GM18526 (cell line): Measurements from ENCODE around the gene EML2.

ENCODE experiments used
- POLR2A ChIP-seq: IDR thresholded peaks from 3 replicates; pipeline ENCODE4 v1.6.1; 2011; ENCODE audit not compliant: insufficient read length; ENCODE audit errors: extremely low read depth

EML2 gene

DNA sequence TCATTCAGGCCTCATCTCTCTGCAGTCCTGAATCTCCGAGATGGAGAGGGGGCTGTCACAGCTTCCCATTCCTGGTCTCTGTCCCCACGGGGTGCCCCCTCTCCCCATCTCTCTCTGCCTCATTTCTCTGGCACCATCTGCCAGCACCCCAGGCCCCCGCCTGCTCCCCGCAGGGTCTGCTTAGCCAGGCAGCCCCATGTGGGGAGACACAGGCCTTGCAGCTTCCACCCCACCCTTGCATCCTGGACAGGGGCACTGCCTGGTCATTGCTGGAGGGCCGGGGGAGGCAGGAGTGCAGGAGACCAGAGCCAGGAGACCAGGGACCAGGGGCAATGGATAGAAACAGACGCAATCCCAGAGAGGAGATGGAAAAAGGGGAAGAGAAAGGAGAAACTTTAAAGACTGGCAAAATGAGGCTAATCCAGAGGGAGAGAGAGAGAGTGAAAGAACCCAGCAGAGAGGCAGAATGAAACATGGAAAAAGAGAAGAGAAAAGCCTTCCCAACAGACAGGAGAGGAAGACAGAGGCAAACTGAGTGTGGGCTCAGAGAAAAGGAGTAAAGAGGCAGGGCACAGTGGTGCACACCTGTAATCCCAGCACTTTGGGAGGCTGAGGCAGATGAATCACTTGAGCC, 20.0 kb upstream of the EML2 start:
- TF ChIP-seq POLR2A, result no peak

DNA sequence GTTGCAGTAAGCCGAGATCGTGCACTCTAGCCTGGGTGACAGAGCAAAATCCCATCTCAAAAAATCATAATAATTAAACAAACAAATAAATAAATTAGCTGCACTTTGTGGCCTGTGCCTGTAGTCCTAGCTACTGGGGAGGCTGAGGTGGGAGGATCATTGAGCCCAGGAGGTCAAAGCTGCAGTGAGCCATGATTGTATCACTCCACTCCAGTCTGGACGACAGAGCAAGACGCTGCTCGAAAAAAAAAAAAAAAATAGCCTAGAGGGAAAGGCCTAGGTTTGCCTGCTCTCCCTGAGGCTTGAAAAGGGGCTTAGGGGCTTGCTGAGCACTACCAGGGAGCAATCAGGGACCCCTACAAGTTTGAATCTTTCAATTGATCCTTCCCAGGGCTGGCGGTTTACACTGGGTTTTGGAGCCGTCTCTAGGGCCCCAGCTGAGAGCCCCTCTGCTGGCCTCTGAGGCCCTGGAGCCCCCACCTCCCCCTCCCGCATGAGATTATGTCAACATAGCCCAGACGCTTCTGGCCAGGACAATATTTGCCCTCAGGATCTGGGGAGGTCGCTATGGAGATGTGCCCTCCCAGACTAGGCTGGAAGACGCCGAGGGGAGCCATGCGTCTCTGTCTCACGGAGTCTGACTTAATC, 18.4 kb upstream of the EML2 start:
- no peak for TF ChIP-seq POLR2A

DNA sequence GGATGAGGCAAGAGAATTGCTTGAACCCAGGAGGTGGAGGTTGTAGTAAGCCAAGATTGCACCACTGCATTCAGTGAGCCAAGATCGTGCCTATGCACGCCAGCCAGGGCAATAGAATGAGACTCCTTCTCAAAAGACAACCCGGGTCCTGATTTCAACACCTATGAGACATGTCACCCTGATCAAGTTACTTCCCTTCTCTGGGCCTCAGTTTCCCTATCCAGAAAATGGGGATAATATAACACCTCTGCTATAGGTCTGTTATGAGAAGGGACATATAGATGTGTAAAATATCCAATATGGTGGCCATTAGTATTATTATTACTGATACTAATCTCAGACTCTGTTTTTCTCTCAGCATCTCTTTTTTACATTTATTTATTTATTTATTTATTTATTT, 15.9 kb upstream of the EML2 start:
- no peak for TF ChIP-seq POLR2A

DNA sequence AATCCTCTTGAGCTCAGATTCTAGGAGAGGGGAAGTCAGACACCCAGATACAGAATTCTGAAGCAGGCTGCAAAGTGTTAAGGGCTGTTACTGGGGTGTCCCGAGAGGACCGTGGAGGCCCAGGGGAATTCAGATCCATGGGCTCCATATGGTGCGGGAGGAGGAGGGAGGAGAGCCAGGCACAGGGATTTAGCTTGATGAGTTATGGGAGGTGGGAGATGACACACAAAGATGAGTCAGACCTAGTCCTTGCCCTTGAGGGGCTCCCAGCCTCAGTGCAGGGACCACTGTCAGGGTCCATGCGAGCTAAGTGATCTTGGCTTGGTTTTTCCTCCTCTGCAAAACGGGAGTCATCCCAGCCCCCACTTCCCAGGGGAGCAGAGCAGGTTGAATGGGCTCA, 14.4 kb upstream of the EML2 start:
- no peak for TF ChIP-seq POLR2A

DNA sequence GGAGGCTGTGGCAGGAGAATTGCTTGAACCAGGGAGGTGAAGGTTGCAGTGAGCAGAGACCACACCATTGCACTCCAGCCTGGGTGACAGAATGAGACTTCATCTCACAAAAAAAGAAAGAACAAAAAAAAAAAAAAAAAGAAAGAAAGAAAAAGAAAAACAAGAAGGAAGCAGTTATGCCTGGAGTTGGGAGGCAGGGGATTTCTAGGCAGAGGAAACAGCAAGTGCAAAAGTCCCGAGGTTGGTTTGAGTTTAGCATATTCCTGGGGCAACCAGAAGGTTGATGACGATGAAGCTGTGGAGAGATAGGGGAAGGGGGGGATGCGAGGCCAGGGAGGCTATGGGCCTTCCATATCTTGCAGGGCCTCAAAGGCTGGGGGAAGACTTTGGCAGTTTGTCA, 11.5 kb upstream of the EML2 start:
- no peak for TF ChIP-seq POLR2A

DNA sequence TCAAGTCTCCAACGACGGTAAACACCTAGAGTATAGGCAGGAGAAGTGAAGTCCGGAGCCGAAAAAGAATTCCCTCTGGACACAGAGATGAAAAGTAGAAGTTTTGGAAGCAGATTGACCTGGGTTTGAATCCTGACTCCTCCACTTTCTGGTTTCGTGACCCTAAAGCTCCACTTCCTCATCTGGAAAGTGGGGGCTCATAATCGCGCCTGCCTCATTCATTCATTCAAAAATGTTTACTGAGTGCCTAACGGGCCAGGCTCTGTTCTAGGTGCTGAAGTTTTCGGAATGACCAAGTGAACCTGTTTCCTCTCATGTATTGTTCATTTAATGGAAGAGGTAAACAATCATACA, 7.1 kb upstream of the EML2 start:
- no peak for TF ChIP-seq POLR2A

DNA sequence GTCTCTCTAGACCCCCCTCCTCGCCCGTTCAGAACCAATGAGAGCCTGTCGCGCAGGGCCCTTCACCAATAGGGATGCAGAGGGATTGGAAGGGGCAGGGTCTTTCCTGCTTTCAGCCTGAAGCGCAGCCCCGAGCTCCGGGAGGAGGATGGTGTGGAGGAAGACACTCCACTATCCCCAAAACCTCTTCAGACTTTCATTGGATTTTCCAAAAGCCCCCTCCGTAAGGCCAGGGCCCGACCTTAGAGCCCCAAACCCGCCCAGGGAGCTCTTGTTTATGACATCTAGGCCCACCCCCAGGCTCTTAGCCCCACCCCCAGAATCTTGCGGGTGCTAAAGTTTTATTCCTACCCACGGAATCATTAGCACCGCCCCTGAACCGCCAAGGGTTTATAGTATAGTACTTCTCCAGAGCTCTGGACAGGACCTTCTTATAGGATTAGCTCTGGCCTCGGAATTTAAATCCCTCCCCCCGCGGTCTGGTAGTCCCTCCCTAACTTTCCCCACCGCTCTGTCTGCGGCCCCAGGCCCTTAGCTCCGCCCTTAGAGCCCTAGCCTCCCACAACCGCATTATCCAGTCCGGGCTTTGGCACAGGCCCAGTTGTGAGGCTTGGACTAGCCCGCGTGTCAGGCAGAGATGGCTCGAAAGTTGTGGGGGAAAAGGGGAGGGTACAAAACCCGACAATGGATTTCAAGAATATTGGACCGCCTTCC, 6.6 kb upstream of the EML2 start:
- no peak for TF ChIP-seq POLR2A

DNA sequence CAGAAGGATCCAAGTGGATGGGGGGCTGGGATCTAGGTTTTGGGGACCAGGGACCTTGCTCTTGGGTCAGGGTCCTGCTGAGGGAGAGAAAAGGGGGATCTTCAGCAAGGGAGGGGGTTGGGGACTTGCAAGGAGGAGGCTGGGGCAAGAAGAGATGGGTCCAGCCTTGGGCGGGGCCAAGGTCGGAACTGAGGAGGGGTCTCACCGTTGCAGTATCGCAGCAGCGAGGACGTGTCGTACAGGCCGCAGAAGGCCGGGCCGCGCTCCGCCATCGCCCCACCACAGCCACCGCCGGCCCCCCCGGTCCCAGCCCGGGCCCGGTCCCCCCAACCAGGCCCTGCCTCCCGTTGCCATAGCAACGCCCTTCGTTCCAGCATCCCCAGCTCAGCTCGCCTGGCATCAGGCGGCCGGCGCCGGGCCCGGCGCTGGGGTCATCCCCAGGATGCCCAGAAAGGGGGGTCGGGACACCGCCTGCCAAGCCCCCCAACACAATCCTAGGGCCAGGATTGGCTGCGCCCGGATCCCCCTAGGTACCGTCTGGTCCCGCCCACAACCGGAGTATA, 6.0 kb upstream of the EML2 start:
- TF ChIP-seq POLR2A, result no peak

DNA sequence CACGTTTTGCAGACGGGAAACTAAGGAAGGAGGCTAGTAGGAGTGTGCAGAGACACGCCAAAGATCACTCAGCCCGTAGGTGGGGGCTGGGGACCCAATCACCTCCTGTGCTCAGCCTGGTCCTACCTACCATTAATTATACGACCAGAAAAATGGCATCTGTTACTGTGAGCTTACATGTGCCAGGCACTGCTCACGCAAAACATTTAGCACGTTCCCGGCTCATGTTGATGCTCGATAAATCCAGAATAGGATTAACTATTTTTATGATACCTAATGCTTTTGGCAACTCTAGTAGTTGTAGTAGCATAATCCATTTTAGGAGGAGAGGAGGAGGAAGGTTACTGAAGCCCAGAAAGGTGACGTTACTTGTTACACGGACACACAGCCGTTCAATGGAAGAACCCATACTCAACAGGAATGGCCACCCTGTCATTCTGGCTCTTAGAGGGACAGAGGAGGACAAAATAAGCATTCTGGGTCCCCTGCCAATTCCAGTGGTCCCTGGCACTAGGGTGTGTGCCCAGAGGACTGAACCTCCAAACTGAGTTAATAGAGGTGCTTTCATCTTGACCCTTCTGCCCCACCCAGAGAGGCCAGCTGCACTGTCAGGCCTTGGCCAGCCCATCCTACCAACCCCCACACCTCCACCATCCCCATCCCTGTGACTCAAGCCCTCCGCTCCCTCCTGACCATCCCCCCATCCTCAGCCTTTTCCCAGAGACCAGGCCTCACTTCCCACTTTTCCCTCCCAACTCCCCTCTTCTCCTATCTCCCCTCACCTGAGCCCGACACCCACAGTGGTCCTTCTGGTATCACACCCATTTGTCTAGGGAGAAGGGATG, 5.0 kb upstream of the EML2 start:
- no peak for TF ChIP-seq POLR2A

DNA sequence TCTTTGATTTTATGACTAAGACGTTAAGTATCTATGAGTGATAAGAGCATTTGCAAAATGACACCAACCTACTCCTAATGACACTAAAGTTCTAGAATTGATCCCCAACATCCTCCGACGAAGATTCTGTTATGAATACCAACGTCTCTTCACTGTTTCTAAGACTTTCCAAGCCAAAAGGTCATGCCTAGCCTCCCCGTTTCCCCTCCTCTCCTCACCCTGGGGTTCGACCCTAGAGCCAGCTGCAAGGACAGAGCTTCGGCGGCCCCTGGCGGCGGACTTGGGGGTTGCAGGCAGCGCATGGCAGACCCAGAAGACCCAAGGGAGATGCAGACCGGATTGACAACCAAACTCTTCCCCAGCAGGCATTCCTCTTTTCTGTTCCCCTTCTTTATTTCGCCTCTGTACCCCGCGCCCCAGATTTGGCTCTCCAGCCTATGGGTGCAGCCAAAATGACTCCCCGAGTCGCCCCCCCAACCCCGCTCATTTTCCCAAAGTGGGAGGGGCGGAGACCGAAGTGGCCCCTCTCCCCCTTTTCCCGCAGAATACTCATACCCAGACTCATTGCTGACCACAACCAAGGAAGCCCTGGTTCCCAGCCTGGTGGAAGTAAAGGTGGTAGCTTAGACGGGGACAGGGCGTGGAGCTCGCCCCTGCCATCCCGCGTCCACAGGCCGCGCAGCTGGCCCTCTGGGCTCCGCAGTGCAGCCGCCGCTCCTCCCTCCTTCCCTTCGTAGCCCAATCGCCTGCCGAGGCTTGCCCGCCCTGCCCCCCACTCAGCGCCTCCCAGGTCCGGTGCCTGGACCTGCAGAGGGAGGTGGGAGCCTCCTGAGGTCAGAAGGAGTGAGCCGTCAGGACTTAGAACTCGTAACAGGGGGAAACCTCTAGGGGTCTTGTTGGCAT, 4.1 kb upstream of the EML2 start:
- no peak for TF ChIP-seq POLR2A

DNA sequence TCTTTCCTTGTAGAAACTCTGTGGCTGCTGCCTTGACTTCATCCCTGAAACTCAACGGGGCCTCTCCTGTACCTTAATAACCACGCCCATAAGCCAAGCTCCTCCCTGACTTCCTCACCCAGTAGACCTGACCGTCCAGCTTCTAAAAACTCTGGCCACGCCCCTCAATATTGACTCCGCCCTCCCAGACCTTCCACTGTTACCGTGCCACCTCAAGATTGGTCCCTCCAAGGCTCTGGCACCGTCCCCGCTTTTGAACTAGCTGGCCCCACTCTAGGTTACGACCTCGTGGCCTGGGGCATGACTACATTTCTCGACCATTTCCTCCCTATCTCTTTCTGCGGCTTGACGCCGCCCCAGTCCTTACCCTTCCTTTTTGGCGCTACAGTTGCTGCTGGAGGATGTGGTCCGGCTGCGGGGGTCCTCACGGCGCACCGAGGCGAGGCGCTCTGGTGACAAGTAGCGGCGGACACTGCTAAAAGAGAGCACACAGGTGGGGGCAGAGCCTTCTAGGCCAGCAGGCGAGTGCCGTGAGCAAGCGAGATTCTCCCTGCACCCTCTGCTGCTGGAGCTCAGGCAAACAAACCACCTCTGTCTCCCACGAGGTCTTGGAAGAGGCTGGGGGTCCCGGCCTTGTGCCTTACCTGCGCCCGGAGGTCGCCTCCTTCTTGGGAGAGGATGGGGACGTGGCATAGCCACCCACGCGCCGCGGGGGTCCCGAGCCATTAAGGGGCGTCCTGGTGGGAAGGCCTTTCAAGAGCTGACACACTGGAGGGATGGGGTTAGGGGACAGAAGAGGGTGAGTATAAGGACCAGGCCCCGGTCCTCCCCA, 2.3 kb upstream of the EML2 start:
- TF ChIP-seq POLR2A, result peak; percentile 52

DNA sequence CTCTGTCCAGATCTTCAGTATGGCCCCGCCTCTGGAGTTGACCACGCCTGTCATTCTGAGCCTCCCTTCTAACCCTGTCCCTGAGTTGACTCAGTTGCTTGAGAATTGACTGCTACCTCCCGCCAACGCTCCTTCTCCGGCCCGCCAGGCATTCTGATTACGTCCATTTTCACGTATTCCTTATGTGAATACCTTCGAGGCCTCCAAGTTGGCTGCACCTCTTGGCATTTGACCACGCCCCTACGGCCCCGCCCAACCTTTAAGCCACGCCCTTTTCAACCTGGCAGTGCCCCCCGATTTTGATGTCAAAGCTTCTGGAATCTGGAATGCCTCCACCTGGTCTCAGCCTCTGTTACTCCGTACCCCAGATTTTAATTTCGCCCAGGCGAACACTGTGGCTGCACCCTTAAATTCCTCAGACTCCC, 1.7 kb upstream of the EML2 start:
- TF ChIP-seq POLR2A, result no peak

DNA sequence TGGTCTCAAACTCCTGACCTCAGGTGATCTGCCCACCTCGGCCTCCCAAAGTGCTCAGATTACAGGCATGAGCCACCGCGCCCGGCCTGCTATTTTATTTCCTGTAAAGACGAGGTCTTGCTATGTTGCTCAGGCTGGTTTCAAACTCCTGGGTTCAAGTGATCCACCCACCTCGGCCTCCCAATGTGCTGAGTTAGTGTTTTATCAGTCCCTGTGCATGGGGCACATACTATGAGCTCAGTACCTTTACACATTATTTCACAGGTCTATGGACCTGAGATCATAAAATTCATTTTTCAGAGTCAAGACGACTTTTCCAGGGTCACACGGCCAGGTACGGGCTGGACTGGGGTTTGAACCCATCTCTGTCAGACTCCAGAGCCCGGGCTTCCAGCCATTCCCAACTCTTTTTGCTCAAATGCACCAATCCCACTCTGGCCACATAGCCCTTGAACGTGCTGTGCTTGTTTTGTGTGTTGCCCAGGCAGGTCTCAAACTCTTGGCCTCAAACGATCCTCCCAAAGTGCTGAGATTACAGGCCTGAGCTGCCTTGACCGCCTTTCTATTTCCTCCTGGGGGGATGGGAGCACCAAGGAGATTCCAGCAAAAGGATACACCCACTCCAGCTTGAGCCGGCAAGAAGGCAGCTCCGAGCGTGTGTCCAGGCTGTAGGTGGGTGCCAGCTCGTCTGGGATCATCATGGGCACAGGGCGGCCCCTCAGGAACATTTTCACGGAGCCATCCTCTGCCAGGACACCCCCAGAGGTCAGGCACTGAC, 1.1 kb downstream of the EML2 start:
- TF ChIP-seq POLR2A, result no peak

DNA sequence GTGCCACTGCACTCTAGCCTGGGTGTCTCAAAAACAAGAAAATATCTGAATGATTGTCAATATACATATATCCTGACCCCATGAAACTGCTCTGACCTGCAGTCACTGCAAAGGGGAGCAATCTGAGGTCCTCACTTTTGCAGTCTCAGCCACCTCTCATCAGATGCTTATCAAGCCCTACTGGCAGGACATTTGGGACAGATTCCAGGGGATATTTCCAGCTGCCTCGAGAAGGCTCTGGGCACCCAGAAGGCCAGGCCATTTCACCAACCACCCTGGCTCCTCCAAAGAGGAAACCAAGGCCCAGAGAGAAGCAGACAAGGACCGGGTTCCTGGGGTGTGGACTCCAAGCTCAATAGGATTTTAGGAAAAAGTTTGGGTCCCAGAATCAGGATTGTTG, 2.3 kb downstream of the EML2 start:
- TF ChIP-seq POLR2A, result no peak
